Measurements from ENCODE around the gene SLC9A1.
A peak's percentile ranks its signal among the peaks of the same experiment; 100 is the strongest.

SLC9A1 gene

GRCh38 chr1:27117733-27118439, 37.0 kb downstream of the SLC9A1 start:
- no peak overlapping the region for H3K4me3 ChIP-seq (ENCODE audit: low read depth, low read length)
- TF ChIP-seq CTCF (IDR thresholded peaks at IDR 0.05; ENCODE audit: borderline replicate concordance, insufficient read depth, low read depth, low read length): no peak

GRCh38 chr1:27116697-27117096, 38.2 kb downstream of the SLC9A1 start:
- TF ChIP-seq CTCF (IDR thresholded peaks at IDR 0.05; ENCODE audit: borderline replicate concordance, insufficient read depth, low read depth, low read length): no peak
- H3K4me3 ChIP-seq (ENCODE audit: low read depth, low read length): no peak overlapping the region

DNA sequence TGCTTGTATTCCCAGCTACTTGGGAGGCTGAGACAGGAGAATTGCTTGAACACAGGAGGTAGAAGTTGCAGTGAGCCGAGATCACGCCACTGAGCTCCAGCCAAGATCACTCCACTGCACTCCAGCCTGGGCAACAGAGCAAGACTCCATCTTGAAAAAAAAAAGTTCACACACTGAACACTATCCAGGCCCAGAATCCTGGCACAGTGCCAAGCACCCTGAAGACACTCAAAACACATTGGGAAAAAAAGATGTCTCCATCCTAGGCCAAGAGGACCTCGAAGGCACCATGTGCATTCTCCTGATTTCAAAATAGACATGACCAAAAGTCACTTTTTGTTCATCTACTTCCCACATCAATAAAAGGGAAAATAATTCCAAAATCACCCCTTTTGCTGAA, 38.7 kb downstream of the SLC9A1 start:
- no peak for TF ChIP-seq CTCF (IDR thresholded peaks at IDR 0.05; ENCODE audit: borderline replicate concordance, insufficient read depth, low read depth, low read length)
- no peak overlapping the region for H3K4me3 ChIP-seq (ENCODE audit: low read depth, low read length)

- H3K4me3 ChIP-seq (ENCODE audit: low read depth, low read length): no peak overlapping the region
- TF ChIP-seq CTCF (IDR thresholded peaks at IDR 0.05; ENCODE audit: borderline replicate concordance, insufficient read depth, low read depth, low read length): no peak
Observed at GRCh38 chr1:27114546-27114945, 40.4 kb downstream of the SLC9A1 start.

GRCh38 chr1:27113861-27114260, 41.1 kb downstream of the SLC9A1 start:
- H3K4me3 ChIP-seq (ENCODE audit: low read depth, low read length): no peak overlapping the region
- no peak for TF ChIP-seq CTCF (IDR thresholded peaks at IDR 0.05; ENCODE audit: borderline replicate concordance, insufficient read depth, low read depth, low read length)

GRCh38 chr1:27111626-27112573, 43.0 kb downstream of the SLC9A1 start:
- no peak overlapping the region for H3K4me3 ChIP-seq (ENCODE audit: low read depth, low read length)
- peak; percentile 46; the same call in 1 of the 2 replicates for TF ChIP-seq CTCF (IDR thresholded peaks at IDR 0.05; ENCODE audit: borderline replicate concordance, insufficient read depth, low read depth, low read length)
